B cell (primary cell): Measurements from ENCODE around the gene ERVK3-1. TPM values are rescaled to one million over a fixed set of nuclear protein-coding genes. Genes with fewer than 3 reads are reported as not detected.
A peak's percentile ranks its signal among the peaks of the same experiment; 100 is the strongest.

Experiments
- ATAC-seq: fragments of 200-7000 bp; cut with Tn5 transposase; one replicate; pipeline ENCODE4 v1.10.0; 2021; ENCODE audit warnings: low read depth, mild to moderate bottlenecking, moderate number of reproducible peaks, moderate library complexity
- CTCF ChIA-PET: fragments of 350-600 bp; sonication (Branson Sonifier 250); formaldehyde crosslinking; loops from one replicate; lab custom pipeline; 2021; ENCODE audit warnings: antibody characterized with exemption, inconsistent platforms; lab: Charles Lee
- POLR2A ChIA-PET: fragments of 350-600 bp; sonication (Branson Sonifier 250); formaldehyde crosslinking; loops from one replicate; lab custom pipeline; 2021; ENCODE audit warnings: antibody characterized with exemption; lab: Charles Lee
- DNase-seq: peaks from one replicate; pipeline ENCODE4 v3.0.0; 2013
- H2AFZ ChIP-seq: 2 replicates; pipeline ENCODE4 v1.6.1; 2012; ENCODE audit warnings: mild to moderate bottlenecking, low read depth, low read length; ENCODE audit not compliant: insufficient read depth, poor library complexity, severe bottlenecking
- H3K27ac ChIP-seq, 2 donors: 1 replicate in 1 of 2; 2 replicates in 1 of 2; pipeline ENCODE4 v1.5.1; 2012 to 2013; ENCODE audit warnings: low read length in 2 of 2, mild to moderate bottlenecking in 2 of 2, moderate library complexity in 1 of 2
- H3K27me3 ChIP-seq, 4 experiments: fragments of 200-600 bp in 1 of 4; sonication (generic) in 1 of 4; replicated peaks in 1 of 4; 1 replicate in 2 of 4; 2 replicates in 2 of 4; pipeline versions ENCODE4 v1.6.1 to v1.7.0; 2013 to 2016; ENCODE audit warnings: low read length in 3 of 4, mild to moderate bottlenecking in 2 of 4, mixed read lengths in 1 of 4, moderate library complexity in 1 of 4; ENCODE audit not compliant: insufficient read depth in 4 of 4, control insufficient read depth in 3 of 4; ENCODE audit errors: control extremely low read depth in 1 of 4
- H3K36me3 ChIP-seq, 2 experiments: replicated peaks in 1 of 2; 1 replicate in 1 of 2; 2 replicates in 1 of 2; pipeline versions ENCODE4 v1.6.1 to v1.7.1; 2013; ENCODE audit warnings: low read length in 1 of 2; ENCODE audit not compliant: insufficient read depth in 2 of 2, control insufficient read depth in 1 of 2; ENCODE audit errors: control extremely low read depth in 1 of 2, extremely low read depth in 1 of 2
- H3K4me1 ChIP-seq, 2 donors: fragments of 200-600 bp in 1 of 2; sonication (generic) in 1 of 2; 1 replicate in 1 of 2; 2 replicates in 1 of 2; pipeline versions ENCODE4 v1.5.1 to v1.6.1; 2013 to 2017; ENCODE audit warnings: low read length in 2 of 2; ENCODE audit not compliant: control insufficient read depth in 2 of 2, insufficient read depth in 2 of 2
- H3K4me2 ChIP-seq: replicated peaks from 2 replicates; pipeline ENCODE3; 2012; ENCODE audit warnings: mild to moderate bottlenecking, low read depth, low read length; ENCODE audit not compliant: poor library complexity, severe bottlenecking
- H3K4me3 ChIP-seq, 5 experiments: fragments of 200-600 bp in 1 of 5; sonication (generic) in 1 of 5; 1 replicate in 3 of 5; 2 replicates in 2 of 5; pipeline versions ENCODE4 v1.5.1 to v1.7.0; 2011 to 2016; ENCODE audit warnings: low read length in 4 of 5, mild to moderate bottlenecking in 4 of 5, low read depth in 2 of 5, control low read depth in 1 of 5, moderate library complexity in 1 of 5; ENCODE audit not compliant: insufficient read depth in 1 of 5; ENCODE audit errors: control extremely low read depth in 1 of 5, extremely low read depth in 1 of 5
- H3K79me2 ChIP-seq: fragments of 200-600 bp; sonication (generic); one replicate; pipeline ENCODE4 v1.6.0; 2016; ENCODE audit warnings: low read length; ENCODE audit not compliant: control insufficient read depth, insufficient read depth
- H3K9ac ChIP-seq: fragments of 200-600 bp; sonication (generic); 2 replicates; pipeline ENCODE4 v1.6.1; 2017; ENCODE audit warnings: mild to moderate bottlenecking, low read length, moderate library complexity
- H3K9me3 ChIP-seq, 3 donors: one replicate each; pipeline versions ENCODE4 v1.6.1 to v1.7.1; 2013; ENCODE audit warnings: low read length in 2 of 3; ENCODE audit not compliant: control insufficient read depth in 2 of 3, insufficient read depth in 1 of 3; ENCODE audit errors: control extremely low read depth in 1 of 3
- H4K20me1 ChIP-seq: 2 replicates; pipeline ENCODE4 v1.6.0; 2012; ENCODE audit warnings: mild to moderate bottlenecking, low read length; ENCODE audit not compliant: insufficient read depth, control insufficient read depth, poor library complexity, severe bottlenecking
- H3K27ac Mint-ChIP-seq: one replicate; pipeline ENCODE4 v1.8.0; 2021; ENCODE audit warnings: mixed read lengths
- H3K27me3 Mint-ChIP-seq: one replicate; pipeline ENCODE4 v1.8.0; 2021; ENCODE audit warnings: mixed read lengths
- H3K4me1 Mint-ChIP-seq: one replicate; pipeline ENCODE4 v1.8.0; 2021; ENCODE audit warnings: mixed read lengths
- H3K4me3 Mint-ChIP-seq: one replicate; pipeline ENCODE4 v1.8.0; 2021; ENCODE audit warnings: mixed read lengths
- H3K9me3 Mint-ChIP-seq: one replicate; pipeline ENCODE4 v1.8.0; 2022; ENCODE audit warnings: mixed read lengths; ENCODE audit not compliant: insufficient read depth
- CTCF ChIP-seq: fragments of 200-600 bp; IDR thresholded peaks from one replicate; pipeline ENCODE4 v1.8.0; 2022; ENCODE audit warnings: antibody characterized with exemption, mild to moderate bottlenecking
- EZH2 ChIP-seq: IDR thresholded peaks from 2 replicates; pipeline ENCODE4 v1.6.1; 2012; ENCODE audit warnings: borderline replicate concordance, low read depth, mild to moderate bottlenecking, moderate library complexity, low read length; ENCODE audit not compliant: insufficient read depth, poor library complexity, severe bottlenecking
- WGBS: methylation state at CpG from one replicate; pipeline ENCODE4 v1.1.5; 2013; ENCODE audit warnings: missing lambda C conversion rate; ENCODE audit not compliant: insufficient coverage; 5-methylcytosine and 5-hydroxymethylcytosine counted together
- intact Hi-C: fragments of 100-400 bp; cut with micrococcal nuclease; formaldehyde crosslinking; loops from one replicate; pipeline ENCODE4 v1.10.0; 2022
- polyA plus RNA-seq: library from polyadenylated mRNA; depleted of rRNA; stranded (reverse); fragments of >200 nt; gene quantifications from 2 replicates; pipeline ENCODE4 v1.2.3, GENCODE V29; 2012
- total RNA-seq, 2 donors: library from RNA; stranded (reverse); fragments of 120-200 nt in 1 of 2; gene quantifications; 1 replicate in 1 of 2; 2 replicates in 1 of 2; pipeline versions ENCODE4 v1.2.3 to v1.2.4, GENCODE V29; 2013 to 2022

ERVK3-1 gene
- total and polyA plus RNA-seq, 2 donors (not counting 1 experiment from before 2014, with no cell fraction given): 79.0 to 80.7 TPM

- Histone ChIP-seq H3K27me3 (no peaks in the 10 kb centered on the region), H3K4me2 (no peak overlapping the region), H3K9me3 (peaks cover 14 to 97% (median 93%) of the 10 kb centered on the region in 3 donors), H3K4me3 (peak overlapping the region in 1 of 5 experiments; percentile 7), H3K36me3 (peaks cover 6 to 42% of the 10 kb centered on the region in 2 experiments), H3K79me2 (no peaks in the 10 kb centered on the region), H3K9ac (no peak overlapping the region), H3K4me1 (no peaks in the 10 kb centered on the region), H3K27ac (no peak overlapping the region), H4K20me1 (no peaks in the 10 kb centered on the region), H2AFZ (no peak overlapping the region)
- ATAC-seq (no peak), DNase-seq (no peak)
- intact Hi-C loops: no loop called here
- no peaks in the 10 kb centered on the region for H3K4me1 Mint-ChIP-seq
- H3K9me3 Mint-ChIP-seq: peaks cover 13% of the 10 kb centered on the region
- no peak overlapping the region for H3K4me3 Mint-ChIP-seq
- ChIA-PET CTCF (no interaction called here), POLR2A (no interaction called here)
- no peak for TF ChIP-seq EZH2
- TF ChIP-seq CTCF: no peak
- no peaks in the 10 kb centered on the region for H3K27me3 Mint-ChIP-seq
- 100% methylated on average over 1 of the region's 3 CpGs for WGBS
- H3K27ac Mint-ChIP-seq: no peak overlapping the region
Measured at GRCh38 chr19:58261600-58261967, 43.6 kb upstream of the ERVK3-1 start.

- Mint-ChIP-seq H3K27me3 (no peaks in the 10 kb centered on the region), H3K4me1 (no peaks in the 10 kb centered on the region), H3K4me3 (no peak overlapping the region), H3K27ac (no peak overlapping the region), H3K9me3 (peaks cover 13% of the 10 kb centered on the region)
- no peaks in the 10 kb centered on the region for H3K27me3 ChIP-seq
- intact Hi-C loops: no loop called here
- no peaks in the 10 kb centered on the region for H4K20me1 ChIP-seq
- ChIA-PET CTCF (no interaction called here), POLR2A (no interaction called here)
- ATAC-seq (no peak), DNase-seq (no peak)
- H3K79me2 ChIP-seq: no peaks in the 10 kb centered on the region
- H3K4me2 ChIP-seq: no peak overlapping the region
- H3K9ac ChIP-seq: peak overlapping the region; percentile 26
- TF ChIP-seq EZH2: no peak
- no peak for TF ChIP-seq CTCF
- H3K27ac ChIP-seq: no peak overlapping the region
- H2AFZ ChIP-seq: no peak overlapping the region
- H3K36me3 ChIP-seq: peaks cover 6 to 39% of the 10 kb centered on the region in 2 experiments
- peaks cover 14 to 98% (median 96%) of the 10 kb centered on the region in 3 donors for H3K9me3 ChIP-seq
- no peaks in the 10 kb centered on the region for H3K4me1 ChIP-seq
- H3K4me3 ChIP-seq: peak overlapping the region in 1 of 5 experiments; percentile 7
- 95% methylated on average over 18 of the region's 19 CpGs for WGBS
Measured at GRCh38 chr19:58261968-58262921, 42.9 kb upstream of the ERVK3-1 start.
